Psoas muscle (tissue), 8 donors: Measurements from ENCODE around the gene KRTAP10-12. TPM values are rescaled to one million over a fixed set of nuclear protein-coding genes. Genes with fewer than 3 reads are reported as not detected.
"Not testable (repeated sequence)": the region's sequence is repeated elsewhere in the genome, so short reads cannot be mapped to it uniquely, and the experiment has no call there.

ENCODE experiments used
- ATAC-seq, 4 donors: fragments of 200-7000 bp; cut with Tn5 transposase; one replicate each; pipeline ENCODE4 v1.9.1; 2020; ENCODE audit warnings: moderate library complexity in 3 of 4, mild to moderate bottlenecking in 2 of 4
- DNase-seq, 2 donors: peaks; one replicate each; pipeline ENCODE4 v3.0.0-alpha.2; 2020
- H3K27ac ChIP-seq: fragments of 200-600 bp; one replicate; pipeline ENCODE4 v1.8.0; 2022
- H3K27me3 ChIP-seq, 3 donors: fragments of 200-600 bp in 1 of 3; one replicate each; pipeline versions ENCODE4 v1.6.1 to v1.8.0; 2013 to 2022; ENCODE audit warnings: low read length in 2 of 3, mild to moderate bottlenecking in 2 of 3, moderate library complexity in 1 of 3; ENCODE audit not compliant: insufficient read depth in 3 of 3
- H3K36me3 ChIP-seq, 2 donors: fragments of 200-600 bp in 1 of 2; one replicate each; pipeline versions ENCODE4 v1.6.1 to v1.8.0; 2013 to 2022; ENCODE audit warnings: low read depth in 1 of 2, mild to moderate bottlenecking in 1 of 2, moderate library complexity in 1 of 2; ENCODE audit not compliant: insufficient read depth in 1 of 2
- H3K4me1 ChIP-seq: fragments of 200-600 bp; one replicate; pipeline ENCODE4 v1.8.0; 2022
- H3K4me3 ChIP-seq: fragments of 200-600 bp; one replicate; pipeline ENCODE4 v1.8.0; 2022; ENCODE audit warnings: mild to moderate bottlenecking
- H3K9me3 ChIP-seq: fragments of 200-600 bp; one replicate; pipeline ENCODE4 v1.8.0; 2022
- WGBS, 3 donors: extraction: QIAGEN DNeasy Blood & Tissue Kit; methylation state at CpG; one replicate each; pipeline versions ENCODE4 v1.1.6 to v1.1.7; 2013; 5-methylcytosine and 5-hydroxymethylcytosine counted together
- intact Hi-C, 2 donors: fragments of 100-400 bp; cut with DNase I; formaldehyde crosslinking; loops; one replicate each; pipeline versions ENCODE4 v1.11.0 to v1.14.2; 2022
- polyA plus RNA-seq, 3 donors: library from polyadenylated mRNA; stranded (reverse); fragments of 200-250 nt; gene quantifications; one replicate each; pipeline ENCODE4 v1.2.3, GENCODE V29; 2013
- total RNA-seq, 4 donors: library from RNA; stranded (reverse); fragmentation: NEBNext Ultra II Directional in 2 of 4; extraction: Animal tissue kit (Norgen Biotek cat#: 25700) in 2 of 4; gene quantifications; one replicate each; pipeline versions ENCODE4 v1.2.1 to v1.2.4, GENCODE V29; 2021 to 2023
- TF ChIP-seq, protein P1 (sequence below): fragments of 200-600 bp; IDR thresholded peaks from one replicate; pipeline ENCODE4 v1.8.0; 2022; ENCODE audit warnings: antibody characterized with exemption
- donor health status: healthy with polysubstance abuse.
- donor health status: DM: no; HTN: no; CAD: no; lungs with moderate emphysema.
- donor health status: Bipolar disorder and iron deficiency.
- donor health status: healthy.
- donor health status: DM: yes; HTN: yes; CAD: no.
- donor health status: DM: no; HTN: no; CAD: no.
- donor health status: DM: no; HTN: no; CAD: no.
- donor health status: DM: yes; HTN: yes; CAD: no.

The KRTAP10-12 gene
- total and polyA plus RNA-seq, 7 donors = not detected

DNA sequence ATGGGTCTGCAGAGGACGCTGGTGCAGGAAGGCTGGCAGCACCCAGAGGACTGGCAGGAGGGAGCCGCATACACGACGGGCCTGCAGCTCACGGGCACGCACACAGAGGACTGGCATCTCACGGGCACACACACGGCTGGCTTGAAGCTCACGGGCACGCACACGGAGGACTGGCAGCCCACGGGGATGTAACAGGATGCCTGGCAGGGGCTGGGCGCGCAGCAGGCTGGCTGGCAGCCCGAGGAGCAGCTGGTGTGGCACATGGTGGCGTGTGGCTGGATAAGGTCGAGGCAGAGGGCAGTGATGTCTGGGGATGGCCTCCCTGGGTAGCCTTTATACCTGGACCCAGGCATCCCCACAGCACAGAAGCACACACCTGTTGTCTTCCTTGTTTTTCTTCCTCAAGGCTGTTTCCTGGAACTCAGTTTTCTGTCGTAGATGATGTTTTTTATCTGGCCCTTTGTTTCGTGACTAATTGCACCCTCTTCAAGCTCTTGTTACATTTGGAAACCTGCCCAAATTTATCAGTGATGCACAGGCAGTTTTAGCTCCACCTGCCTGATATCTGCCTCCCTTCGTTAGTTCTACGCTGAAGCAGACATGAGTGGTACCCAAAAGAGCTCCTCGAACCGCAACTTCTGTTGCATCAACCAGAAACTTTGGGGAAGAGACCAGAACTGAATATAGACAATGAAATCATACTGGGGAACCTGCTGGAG, 15.0 kb upstream of the KRTAP10-12 start, which contains the start of gene KRTAP12-1:
KRTAP12-1 (minus strand) TSS at position 303 of the 719 bp plus-strand sequence; CDS start at position 263, 40 bp downstream.
- H3K27me3 ChIP-seq = peaks cover 0 to 42% (median 10%) of the 10 kb centered on the region in 3 donors
- intact Hi-C loops = no loop called here
- 31 to 39% (median 34%) methylated on average over 23 of the region's 23 CpGs for WGBS, 3 donors
- H3K4me3 ChIP-seq = no peak within 1 kb of the TSS
- H3K4me1 ChIP-seq = no peaks in the 10 kb centered on the region
- TF ChIP-seq, protein P1, sequence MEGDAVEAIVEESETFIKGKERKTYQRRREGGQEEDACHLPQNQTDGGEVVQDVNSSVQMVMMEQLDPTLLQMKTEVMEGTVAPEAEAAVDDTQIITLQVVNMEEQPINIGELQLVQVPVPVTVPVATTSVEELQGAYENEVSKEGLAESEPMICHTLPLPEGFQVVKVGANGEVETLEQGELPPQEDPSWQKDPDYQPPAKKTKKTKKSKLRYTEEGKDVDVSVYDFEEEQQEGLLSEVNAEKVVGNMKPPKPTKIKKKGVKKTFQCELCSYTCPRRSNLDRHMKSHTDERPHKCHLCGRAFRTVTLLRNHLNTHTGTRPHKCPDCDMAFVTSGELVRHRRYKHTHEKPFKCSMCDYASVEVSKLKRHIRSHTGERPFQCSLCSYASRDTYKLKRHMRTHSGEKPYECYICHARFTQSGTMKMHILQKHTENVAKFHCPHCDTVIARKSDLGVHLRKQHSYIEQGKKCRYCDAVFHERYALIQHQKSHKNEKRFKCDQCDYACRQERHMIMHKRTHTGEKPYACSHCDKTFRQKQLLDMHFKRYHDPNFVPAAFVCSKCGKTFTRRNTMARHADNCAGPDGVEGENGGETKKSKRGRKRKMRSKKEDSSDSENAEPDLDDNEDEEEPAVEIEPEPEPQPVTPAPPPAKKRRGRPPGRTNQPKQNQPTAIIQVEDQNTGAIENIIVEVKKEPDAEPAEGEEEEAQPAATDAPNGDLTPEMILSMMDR = no peak
- ATAC-seq (no peak), DNase-seq (no peak)
- H3K36me3 ChIP-seq = no peaks in the 10 kb centered on the region
- no peaks in the 10 kb centered on the region for H3K9me3 ChIP-seq
- H3K27ac ChIP-seq = no peak within 1 kb of the TSS

DNA sequence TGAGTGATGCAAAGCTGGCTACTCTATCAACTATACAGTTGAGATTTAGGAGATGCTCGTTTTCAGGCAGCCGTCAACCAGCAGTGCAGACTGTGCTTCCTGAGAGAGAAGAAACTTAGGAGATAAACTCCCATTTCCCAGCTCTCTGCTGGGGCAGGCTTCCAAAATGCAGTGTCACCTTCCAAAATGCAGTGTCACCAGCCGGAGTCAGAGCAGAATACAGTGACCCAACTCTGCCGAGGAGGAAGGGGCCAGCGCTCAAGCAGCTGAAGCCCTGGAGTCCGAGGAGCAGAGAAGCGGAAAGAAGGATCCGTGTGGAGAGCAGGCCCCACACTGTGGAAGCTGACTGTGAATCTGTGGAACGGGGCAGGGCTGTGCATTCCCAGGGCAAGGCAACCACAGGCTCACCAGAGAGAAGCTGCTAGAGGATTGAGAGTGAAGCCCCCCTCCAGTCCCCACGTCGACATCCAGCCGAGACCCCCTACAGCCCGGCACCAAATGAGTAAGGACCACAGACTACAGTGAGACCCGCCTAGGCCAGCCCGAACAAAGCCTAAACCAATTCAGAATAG, 14.3 kb upstream of the KRTAP10-12 start:
- Histone ChIP-seq H3K4me3 (no peak overlapping the region), H3K9me3 (no peaks in the 10 kb centered on the region), H3K27me3 (peaks cover 0 to 49% (median 10%) of the 10 kb centered on the region in 3 donors), H3K36me3 (no peaks in the 10 kb centered on the region), H3K4me1 (no peaks in the 10 kb centered on the region), H3K27ac (no peak overlapping the region)
- intact Hi-C loops = no loop called here
- ATAC-seq = no peak
- 64 to 79% (median 78%) methylated on average over 15 of the region's 15 CpGs for whole genome bisulfite sequencing, 3 donors
- TF ChIP-seq, protein P1 = no peak
- DNase-seq = no peak

DNA sequence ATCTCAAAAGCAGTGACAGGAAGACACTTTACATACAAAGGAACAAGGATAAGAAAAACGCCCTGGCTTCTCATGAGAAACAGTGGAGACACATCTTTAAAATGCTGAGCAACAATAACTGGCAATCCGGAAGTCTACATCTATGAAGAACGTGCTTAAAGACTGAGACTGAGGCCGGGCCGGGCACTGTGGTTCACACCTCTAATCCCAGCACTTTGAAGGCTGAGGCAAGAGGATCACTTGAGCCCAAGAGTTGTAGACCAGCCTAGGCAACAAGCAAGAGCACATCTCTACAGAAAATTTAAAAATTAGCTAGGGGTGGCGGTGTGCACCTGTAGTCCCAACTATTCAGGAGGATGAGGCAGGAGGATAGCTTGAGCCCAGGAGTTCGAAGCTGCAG, 12.9 kb upstream of the KRTAP10-12 start:
- H3K4me3 ChIP-seq = no peak overlapping the region
- no peak overlapping the region for H3K27ac ChIP-seq
- H3K4me1 ChIP-seq = no peaks in the 10 kb centered on the region
- no peaks in the 10 kb centered on the region for H3K36me3 ChIP-seq
- no peak for ATAC-seq
- no peaks in the 10 kb centered on the region for H3K9me3 ChIP-seq
- intact Hi-C loops = no loop called here
- TF ChIP-seq, protein P1 = no peak
- H3K27me3 ChIP-seq = peaks cover 0 to 56% (median 11%) of the 10 kb centered on the region in 3 donors
- 71 to 80% (median 77%) methylated on average over 7 of the region's 7 CpGs for WGBS, 3 donors
- no peak for DNase-seq

DNA sequence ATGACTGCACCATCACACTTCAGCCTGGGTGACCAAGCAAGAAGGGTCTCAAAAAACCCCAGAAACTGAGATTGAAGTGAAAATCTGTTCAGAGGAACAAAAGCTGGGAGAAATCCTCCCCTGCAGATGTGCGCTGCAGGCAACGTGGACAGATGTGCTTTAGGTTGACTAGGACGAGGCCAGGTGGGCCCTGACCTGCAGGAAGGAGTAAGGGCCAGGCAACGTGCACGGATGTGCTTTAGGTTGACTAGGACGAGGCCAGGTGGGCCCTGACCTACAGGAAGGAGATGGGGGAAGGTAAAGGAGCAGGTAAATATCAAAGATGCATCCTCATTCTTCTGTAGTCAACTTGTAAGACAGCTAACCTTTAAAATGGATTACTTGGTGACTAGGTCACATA, 12.5 kb upstream of the KRTAP10-12 start:
- H3K4me1 ChIP-seq = no peaks in the 10 kb centered on the region
- H3K9me3 ChIP-seq = no peaks in the 10 kb centered on the region
- intact Hi-C loops = no loop called here
- 66 to 77% (median 74%) methylated on average over 6 of the region's 6 CpGs for WGBS, 3 donors
- no peak for ATAC-seq
- H3K27ac ChIP-seq = no peak overlapping the region
- H3K27me3 ChIP-seq = peaks cover 0 to 52% (median 11%) of the 10 kb centered on the region in 3 donors
- no peaks in the 10 kb centered on the region for H3K36me3 ChIP-seq
- no peak overlapping the region for H3K4me3 ChIP-seq
- TF ChIP-seq, protein P1 = no peak
- DNase-seq = no peak

DNA sequence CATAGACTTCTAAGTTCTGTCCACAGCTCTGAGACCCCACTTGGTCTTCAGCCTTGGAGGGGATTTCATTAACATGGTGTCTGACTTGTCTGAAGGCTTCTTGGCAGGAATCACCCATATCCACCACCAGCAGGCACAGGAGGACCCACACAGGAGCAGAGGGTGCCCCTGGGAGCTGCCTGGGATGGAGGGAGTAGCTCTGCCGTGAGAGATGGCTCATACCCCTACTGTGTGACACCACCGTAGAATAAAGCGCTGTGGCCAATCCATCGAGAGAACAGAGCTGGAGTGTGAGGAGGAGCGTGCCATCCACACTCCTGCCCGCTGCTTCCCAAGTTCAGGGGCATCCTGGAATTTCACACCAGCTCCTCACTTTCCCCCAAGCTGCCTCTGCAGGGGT, 11.9 kb upstream of the KRTAP10-12 start:
- H3K4me1 ChIP-seq, H3K4me3 ChIP-seq, H3K27ac ChIP-seq, ATAC-seq, intact Hi-C loops, H3K36me3 ChIP-seq, H3K9me3 ChIP-seq, DNase-seq: not testable (repeated sequence)
- WGBS, 3 donors = 73 to 82% (median 76%) methylated on average over 6 of the region's 6 CpGs
- peaks cover 0 to 48% (median 11%) of the 10 kb centered on the region in 3 donors for H3K27me3 ChIP-seq
